ENCODE measurements around the gene TSN. TPM values are rescaled to one million over a fixed set of nuclear protein-coding genes. Genes with fewer than 3 reads are reported as not detected.
"Not testable (repeated sequence)": the region's sequence is repeated elsewhere in the genome, so short reads cannot be mapped to it uniquely, and the experiment has no call there.

TSN gene
- total RNA-seq, 4 donors from 2014 or later: 31.8 to 49.3 (median 41.2) TPM

- DNase-seq: no peak
- H3K4me3 ChIP-seq: no peak overlapping the region
- no peak for ATAC-seq
- H3K9me3 ChIP-seq: no peaks in the 10 kb centered on the region
- no peak overlapping the region for H3K27ac ChIP-seq
- peaks cover 5 to 62% of the 10 kb centered on the region in 2 donors for H3K36me3 ChIP-seq
- H3K4me1 ChIP-seq: peaks cover under 1 to 3% of the 10 kb centered on the region in 2 donors
- TF ChIP-seq POLR2A (IDR thresholded peaks at IDR 0.05) (no peak), CTCF (IDR thresholded peaks at IDR 0.05 in 4 of 5, conservative IDR thresholded peaks at IDR 0.05 in 1 of 5) (no peak)
- intact Hi-C loops (cut with DNase I; ENCODE audit: low total_unique reads) (loop anchor here (10.0 kb wide), 1 partner anchor 793 kb away; no protein-coding TSS in a partner anchor), in situ Hi-C loops (cut with MboI; ENCODE audit: low sequenced_read_pairs in 4 of 4) (loop anchor here in 2 of 4 donors (10.0 kb wide), 2 partner anchors 193 to 203 kb away; partner anchors contain the start of gene RNU4ATAC (in 1 of the 2))
- H3K27me3 ChIP-seq: no peaks in the 10 kb centered on the region
These were observed 27.5 kb upstream of the TSN start for GRCh38 chr2:121727950-121728349.

GRCh38 chr2:121731366-121731765, 24.1 kb upstream of the TSN start:
- TF ChIP-seq POLR2A (IDR thresholded peaks at IDR 0.05): no peak
- no peak for TF ChIP-seq CTCF (IDR thresholded peaks at IDR 0.05 in 4 of 5, conservative IDR thresholded peaks at IDR 0.05 in 1 of 5)
- H3K4me3 ChIP-seq: no peak overlapping the region
- H3K27ac ChIP-seq: no peak overlapping the region
- peaks cover 5 to 84% of the 10 kb centered on the region in 2 donors for H3K36me3 ChIP-seq
- in situ Hi-C loops (cut with MboI; ENCODE audit: low sequenced_read_pairs in 4 of 4): loop anchor here in 1 of 4 donors (10.0 kb wide), 1 partner anchor 87 kb away; the partner anchor contains the start of gene CLASP1
- no peak for ATAC-seq
- no peak for DNase-seq
- peaks cover 9 to 12% of the 10 kb centered on the region in 2 donors for H3K4me1 ChIP-seq
- intact Hi-C loops (cut with DNase I; ENCODE audit: low total_unique reads): no loop called here
- H3K27me3 ChIP-seq: no peaks in the 10 kb centered on the region
- H3K9me3 ChIP-seq: no peaks in the 10 kb centered on the region

- intact Hi-C loops (cut with DNase I; ENCODE audit: low total_unique reads); DNase-seq; ATAC-seq; H3K27me3 ChIP-seq; H3K9me3 ChIP-seq; H3K4me3 ChIP-seq; H3K27ac ChIP-seq: not testable (repeated sequence)
- Histone ChIP-seq H3K4me1 (peaks cover 9 to 17% of the 10 kb centered on the region in 2 donors), H3K36me3 (peaks cover 0 to 53% of the 10 kb centered on the region in 2 donors)
- in situ Hi-C loops (cut with MboI; ENCODE audit: low sequenced_read_pairs in 4 of 4): loop anchor here in 1 of 4 donors (10.0 kb wide), 1 partner anchor 90 kb away; the partner anchor contains the start of gene CLASP1
These were observed 20.9 kb upstream of the TSN start for GRCh38 chr2:121734544-121734943.

- intact Hi-C loops (cut with DNase I; ENCODE audit: low total_unique reads) (loop anchor here (1.0 to 5.0 kb wide), 3 partner anchors 20 to 203 kb away; partner anchors contain the start of genes RNU4ATAC and TSN), in situ Hi-C loops (cut with MboI; ENCODE audit: low sequenced_read_pairs in 4 of 4) (loop anchor here in 1 of 4 donors (10.0 kb wide), 1 partner anchor 91 kb away; the partner anchor contains the start of gene CLASP1)
- H3K4me1 ChIP-seq: peaks cover 9 to 17% of the 10 kb centered on the region in 2 donors
- H3K36me3 ChIP-seq: peaks cover 0 to 43% of the 10 kb centered on the region in 2 donors
- DNase-seq: no peak
- H3K9me3 ChIP-seq: no peaks in the 10 kb centered on the region
- no peak for TF ChIP-seq POLR2A (IDR thresholded peaks at IDR 0.05)
- no peak for TF ChIP-seq CTCF (IDR thresholded peaks at IDR 0.05 in 4 of 5, conservative IDR thresholded peaks at IDR 0.05 in 1 of 5)
- no peak for ATAC-seq
- H3K4me3 ChIP-seq: peak overlapping the region; percentile 88 to 99 (median 93)
- H3K27me3 ChIP-seq: no peaks in the 10 kb centered on the region
- peak overlapping the region; percentile 85 to 95 (median 94) for H3K27ac ChIP-seq
These were observed 19.9 kb upstream of the TSN start for GRCh38 chr2:121735518-121736074.

- Histone ChIP-seq H3K27me3 (no peaks in the 10 kb centered on the region), H3K9me3 (no peaks in the 10 kb centered on the region), H3K4me3 (peak overlapping the region; percentile 88 to 99 (median 93)), H3K27ac (peak overlapping the region; percentile 85 to 95 (median 94)), H3K4me1 (peaks cover 9 to 17% of the 10 kb centered on the region in 2 donors), H3K36me3 (peaks cover 0 to 38% of the 10 kb centered on the region in 2 donors)
- ATAC-seq (no peak), DNase-seq (no peak)
- in situ Hi-C loops (cut with MboI; ENCODE audit: low sequenced_read_pairs in 4 of 4) (loop anchor here in 1 of 4 donors (10.0 kb wide), 1 partner anchor 91 kb away; the partner anchor contains the start of gene CLASP1), intact Hi-C loops (cut with DNase I; ENCODE audit: low total_unique reads) (loop anchor here (1.0 to 5.0 kb wide), 3 partner anchors 19 to 204 kb away; partner anchors contain the start of genes RNU4ATAC and TSN)
- TF ChIP-seq POLR2A (IDR thresholded peaks at IDR 0.05) (no peak), CTCF (IDR thresholded peaks at IDR 0.05 in 4 of 5, conservative IDR thresholded peaks at IDR 0.05 in 1 of 5) (no peak)
These were observed 19.4 kb upstream of the TSN start for GRCh38 chr2:121736140-121736461.

Measured in gastrocnemius medialis (tissue), 4 donors.